GM12875 (cell line): Measurements from ENCODE around the gene LAMP5.

ENCODE experiments used
- H3K4me3 ChIP-seq: one replicate; pipeline ENCODE4 v1.5.1; 2011; ENCODE audit warnings: low read depth, low read length, control low read depth
- CTCF ChIP-seq: IDR thresholded peaks from 2 replicates; pipeline ENCODE4 v1.5.1; 2011; ENCODE audit warnings: low read depth, mild to moderate bottlenecking, control low read depth, inconsistent platforms, low read length, moderate library complexity, borderline replicate concordance; ENCODE audit not compliant: insufficient read depth

Gene LAMP5

GRCh38 chr20:9531581-9531980 lies 17.2 kb downstream of the LAMP5 start:
- H3K4me3 ChIP-seq = no peak overlapping the region
- no peak for TF ChIP-seq CTCF

GRCh38 chr20:9532069-9532838 lies 17.9 kb downstream of the LAMP5 start:
- TF ChIP-seq CTCF = no peak

GRCh38 chr20:9534025-9534424 lies 19.6 kb downstream of the LAMP5 start:
- no peak for TF ChIP-seq CTCF
- no peak overlapping the region for H3K4me3 ChIP-seq

More at GRCh38 chr20:9532069-9532838, 17.9 kb downstream of the LAMP5 start:
- H3K4me3 ChIP-seq = no peak overlapping the region

GRCh38 chr20:9535449-9535848 lies 21.1 kb downstream of the LAMP5 start:
- no peak overlapping the region for H3K4me3 ChIP-seq
- TF ChIP-seq CTCF = no peak

GRCh38 chr20:9543214-9543613 lies 28.8 kb downstream of the LAMP5 start:
- no peak overlapping the region for H3K4me3 ChIP-seq
- no peak for TF ChIP-seq CTCF

DNA sequence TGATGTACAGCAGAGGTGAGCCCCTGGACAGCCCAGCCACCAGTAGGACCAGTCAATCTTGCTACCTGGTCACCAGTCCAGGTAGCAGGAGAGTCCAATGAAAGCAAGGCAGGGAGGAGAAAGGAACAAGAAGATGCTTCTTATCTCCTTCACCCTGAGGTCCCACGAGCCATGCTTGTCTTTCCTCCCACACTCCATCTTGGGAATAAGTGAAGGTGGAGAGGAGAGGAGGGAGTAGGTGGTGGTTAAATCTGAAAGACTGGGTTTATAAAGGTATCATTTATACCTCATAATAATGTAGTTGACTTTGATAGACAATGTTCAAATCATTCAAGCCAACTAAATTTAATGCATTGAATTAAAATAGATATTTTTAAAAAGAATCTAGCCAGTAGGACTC lies 35.9 kb downstream of the LAMP5 start:
- H3K4me3 ChIP-seq = no peak overlapping the region
- no peak for TF ChIP-seq CTCF

DNA sequence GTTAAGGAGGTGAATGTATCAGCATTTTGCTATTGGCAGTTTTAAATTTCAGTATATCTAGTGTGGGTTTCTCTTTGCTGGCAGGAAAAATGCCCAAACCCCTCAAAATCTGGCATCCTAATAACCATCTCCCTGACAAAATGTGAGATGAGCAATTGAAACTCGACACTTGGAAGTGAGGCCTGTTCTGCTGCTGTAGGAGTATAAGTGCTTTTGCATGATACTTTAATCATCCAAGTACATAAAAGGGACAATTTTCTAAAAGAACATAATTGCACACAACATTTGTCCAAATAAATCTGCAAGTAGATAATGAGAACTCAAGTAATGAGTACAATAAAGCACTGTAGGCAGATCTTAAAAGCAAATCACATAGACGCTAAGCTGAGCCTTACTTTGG lies 36.5 kb downstream of the LAMP5 start:
- H3K4me3 ChIP-seq = no peak overlapping the region
- no peak for TF ChIP-seq CTCF
